ENCODE results near the gene FBXO22.

DNA sequence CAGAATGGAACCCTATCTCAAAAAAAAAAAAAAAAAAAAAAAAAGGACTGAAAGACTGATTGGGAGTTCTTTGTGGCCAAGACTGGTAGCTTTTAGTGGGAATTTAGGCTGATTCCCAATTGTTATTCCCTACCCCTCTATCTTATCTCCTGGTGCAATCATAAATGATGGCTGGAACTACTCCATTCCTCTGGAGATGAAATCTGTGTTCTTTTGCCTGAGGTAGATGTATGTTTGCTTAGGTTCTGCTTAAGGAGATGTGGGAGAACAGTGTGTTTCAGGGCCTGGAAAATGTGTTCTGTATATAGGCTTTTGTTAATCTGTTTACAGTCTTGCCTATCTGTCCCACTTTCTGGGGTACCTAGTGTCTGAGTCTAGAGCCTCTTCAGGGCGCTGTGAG, 40.9 kb upstream of the FBXO22 start:
- TF ChIP-seq YY1 (IDR thresholded peaks at IDR 0.05; ENCODE audit: low read depth) (no peak), EP300 (IDR thresholded peaks at IDR 0.05; ENCODE audit: borderline replicate concordance) (no peak), RAD21 (IDR thresholded peaks at IDR 0.05; ENCODE audit: low read depth) (no peak), CEBPB (IDR thresholded peaks at IDR 0.05) (no peak), TAF1 (IDR thresholded peaks at IDR 0.05; ENCODE audit: low read depth) (no peak), TEAD4 (IDR thresholded peaks at IDR 0.05) (no peak), FOXM1 (IDR thresholded peaks at IDR 0.05; ENCODE audit: borderline replicate concordance, low read depth) (no peak), EGR1 (IDR thresholded peaks at IDR 0.05) (no peak), ZBTB7A (IDR thresholded peaks at IDR 0.05; ENCODE audit: low read depth) (no peak), NFIC (IDR thresholded peaks at IDR 0.05) (no peak)
- TF ChIP-seq, protein P1, sequence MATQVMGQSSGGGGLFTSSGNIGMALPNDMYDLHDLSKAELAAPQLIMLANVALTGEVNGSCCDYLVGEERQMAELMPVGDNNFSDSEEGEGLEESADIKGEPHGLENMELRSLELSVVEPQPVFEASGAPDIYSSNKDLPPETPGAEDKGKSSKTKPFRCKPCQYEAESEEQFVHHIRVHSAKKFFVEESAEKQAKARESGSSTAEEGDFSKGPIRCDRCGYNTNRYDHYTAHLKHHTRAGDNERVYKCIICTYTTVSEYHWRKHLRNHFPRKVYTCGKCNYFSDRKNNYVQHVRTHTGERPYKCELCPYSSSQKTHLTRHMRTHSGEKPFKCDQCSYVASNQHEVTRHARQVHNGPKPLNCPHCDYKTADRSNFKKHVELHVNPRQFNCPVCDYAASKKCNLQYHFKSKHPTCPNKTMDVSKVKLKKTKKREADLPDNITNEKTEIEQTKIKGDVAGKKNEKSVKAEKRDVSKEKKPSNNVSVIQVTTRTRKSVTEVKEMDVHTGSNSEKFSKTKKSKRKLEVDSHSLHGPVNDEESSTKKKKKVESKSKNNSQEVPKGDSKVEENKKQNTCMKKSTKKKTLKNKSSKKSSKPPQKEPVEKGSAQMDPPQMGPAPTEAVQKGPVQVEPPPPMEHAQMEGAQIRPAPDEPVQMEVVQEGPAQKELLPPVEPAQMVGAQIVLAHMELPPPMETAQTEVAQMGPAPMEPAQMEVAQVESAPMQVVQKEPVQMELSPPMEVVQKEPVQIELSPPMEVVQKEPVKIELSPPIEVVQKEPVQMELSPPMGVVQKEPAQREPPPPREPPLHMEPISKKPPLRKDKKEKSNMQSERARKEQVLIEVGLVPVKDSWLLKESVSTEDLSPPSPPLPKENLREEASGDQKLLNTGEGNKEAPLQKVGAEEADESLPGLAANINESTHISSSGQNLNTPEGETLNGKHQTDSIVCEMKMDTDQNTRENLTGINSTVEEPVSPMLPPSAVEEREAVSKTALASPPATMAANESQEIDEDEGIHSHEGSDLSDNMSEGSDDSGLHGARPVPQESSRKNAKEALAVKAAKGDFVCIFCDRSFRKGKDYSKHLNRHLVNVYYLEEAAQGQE (IDR thresholded peaks at IDR 0.05; ENCODE audit: low read depth), result no peak
- TF ChIP-seq, protein P2, sequence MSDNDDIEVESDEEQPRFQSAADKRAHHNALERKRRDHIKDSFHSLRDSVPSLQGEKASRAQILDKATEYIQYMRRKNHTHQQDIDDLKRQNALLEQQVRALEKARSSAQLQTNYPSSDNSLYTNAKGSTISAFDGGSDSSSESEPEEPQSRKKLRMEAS (IDR thresholded peaks at IDR 0.05), result no peak
